ENCODE measurements around the gene USP7.

USP7 gene

GRCh38 chr16:8950580-8951077, 13.1 kb downstream of the USP7 start:
- DNase-seq = peak; percentile 47

- DNase-seq = no peak
Measured at GRCh38 chr16:8949536-8950418, 13.9 kb downstream of the USP7 start.

DNA sequence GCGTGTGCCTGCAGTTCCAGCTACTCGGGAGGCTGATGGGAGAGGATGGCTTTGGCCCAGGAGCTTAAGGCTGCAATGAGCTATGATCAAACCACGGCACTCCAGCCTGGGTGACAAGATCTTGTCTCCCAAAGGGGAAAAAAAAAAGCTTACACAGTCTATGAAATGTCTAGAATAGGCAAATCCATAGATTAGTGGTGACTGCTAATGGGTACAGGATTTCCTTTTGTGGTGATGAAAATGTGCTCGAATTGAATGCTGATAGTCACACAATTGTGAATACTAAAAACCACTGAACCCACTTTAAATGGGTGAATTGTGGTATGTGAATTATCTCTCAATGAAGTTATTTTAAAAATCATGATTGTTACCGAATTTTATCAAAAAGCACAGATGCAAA, 14.9 kb downstream of the USP7 start:
- no peak for DNase-seq

GRCh38 chr16:8948069-8948593, 15.6 kb downstream of the USP7 start:
- no peak for DNase-seq

DNA sequence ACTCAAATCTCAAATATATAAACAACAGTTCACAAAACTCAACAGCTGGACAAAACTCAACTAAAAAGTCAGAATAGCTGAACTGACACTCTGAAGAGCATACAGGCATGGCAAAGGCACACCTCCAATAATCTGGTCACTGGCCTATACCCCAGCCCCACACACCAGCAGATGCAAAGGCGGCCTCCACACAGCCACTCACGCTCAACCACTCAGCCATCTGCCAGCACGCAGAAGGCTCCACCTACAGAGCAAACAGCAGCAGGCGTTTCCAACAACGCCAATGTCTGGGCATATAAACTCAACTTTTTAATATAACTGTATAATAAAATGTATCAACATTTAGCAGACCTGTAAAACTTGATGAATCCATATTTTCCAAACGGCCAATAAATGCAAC, 17.2 kb downstream of the USP7 start:
- no peak for DNase-seq

DNA sequence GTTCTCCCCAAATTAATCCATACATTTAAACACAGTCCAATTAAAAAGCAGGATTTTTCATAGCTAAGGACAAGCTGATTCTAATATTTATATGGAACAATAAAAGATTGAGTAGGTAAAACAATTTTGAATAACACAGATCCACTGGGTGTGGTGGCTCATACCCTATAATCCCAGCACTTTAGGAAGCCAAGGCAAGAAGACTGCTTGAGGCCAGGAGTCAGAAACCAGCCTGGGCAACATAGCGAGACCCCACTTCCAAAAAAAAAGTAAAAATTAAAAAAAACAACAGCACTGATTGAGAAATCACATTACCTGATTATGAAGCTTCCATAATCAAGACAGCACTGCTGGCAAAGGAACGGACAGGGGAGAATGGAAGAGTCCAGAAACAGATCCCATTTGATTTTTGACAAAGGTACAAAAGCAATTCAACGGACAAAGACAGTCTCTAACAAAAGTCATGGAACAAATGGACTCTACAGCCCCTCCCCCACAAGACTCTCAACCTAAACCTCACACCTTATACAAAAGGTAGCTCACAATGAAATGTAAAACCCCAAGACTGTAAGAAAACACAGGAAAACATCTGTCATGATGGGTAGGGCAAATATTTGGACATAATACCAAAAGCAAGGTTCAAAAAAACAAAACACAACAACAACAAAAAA, 17.9 kb downstream of the USP7 start:
- no peak for DNase-seq

- no peak for DNase-seq
Measured at GRCh38 chr16:8943966-8944759, 19.5 kb downstream of the USP7 start.

DNA sequence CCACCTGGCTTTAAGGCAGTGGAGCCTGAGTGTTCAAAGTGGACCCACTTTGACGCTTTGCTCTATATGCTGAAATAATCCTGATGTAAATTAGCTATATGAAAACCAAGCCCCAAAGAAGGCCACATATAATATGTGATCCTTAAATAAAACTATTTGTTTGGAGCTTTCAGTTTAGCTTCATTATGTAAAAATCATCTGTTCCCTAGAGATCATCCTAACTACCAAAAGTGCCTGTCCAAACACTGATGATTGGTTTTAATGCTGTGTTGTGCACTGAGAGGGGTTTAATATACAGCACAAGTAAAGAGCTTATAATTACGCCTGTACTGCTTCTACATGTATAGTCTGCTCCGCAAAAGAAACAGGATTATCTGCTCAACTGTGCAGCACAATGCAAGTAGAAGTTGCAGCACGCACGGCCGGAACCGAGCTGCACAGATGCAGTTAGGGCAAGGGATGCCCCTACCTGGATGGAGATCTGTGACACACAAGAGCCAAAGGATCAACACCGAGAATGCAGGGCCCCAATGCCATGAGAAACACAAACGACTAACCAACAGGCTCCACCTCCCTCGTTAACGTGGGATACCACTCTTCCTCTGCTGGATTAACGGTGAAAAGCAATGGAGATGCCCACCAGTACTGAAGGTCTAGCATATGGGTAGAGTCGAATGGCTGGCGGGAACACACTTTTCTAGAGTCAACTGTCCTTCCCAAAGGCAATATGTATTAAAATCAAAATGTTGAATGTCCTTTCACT, 20.5 kb downstream of the USP7 start:
- DNase-seq = no peak

GRCh38 chr16:8941718-8942344, 21.9 kb downstream of the USP7 start:
- DNase-seq = no peak

GRCh38 chr16:8937803-8938202, 25.9 kb downstream of the USP7 start:
- DNase-seq = no peak

DNA sequence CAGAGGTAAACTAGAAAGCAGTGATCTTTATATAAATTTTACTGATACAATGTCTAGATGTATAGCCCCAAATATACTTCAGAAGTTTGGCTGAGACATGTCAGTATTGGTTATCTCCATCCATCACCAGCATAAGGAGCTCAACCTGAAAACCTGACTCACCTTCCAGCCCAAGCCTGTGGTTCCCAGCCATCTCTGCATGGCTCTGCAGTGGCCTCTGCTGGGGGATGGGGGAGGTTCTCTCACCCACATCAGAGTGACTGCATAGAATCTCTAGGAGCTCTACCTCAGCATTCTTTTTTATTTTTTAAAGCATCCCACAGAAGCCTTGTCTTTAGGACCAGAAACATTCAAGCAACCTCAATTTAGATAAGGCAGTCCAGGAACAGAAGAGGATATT, 27.3 kb downstream of the USP7 start:
- peak; percentile 42 for DNase-seq

- no peak for DNase-seq
Measured at GRCh38 chr16:8935989-8936388, 27.7 kb downstream of the USP7 start.

DNA sequence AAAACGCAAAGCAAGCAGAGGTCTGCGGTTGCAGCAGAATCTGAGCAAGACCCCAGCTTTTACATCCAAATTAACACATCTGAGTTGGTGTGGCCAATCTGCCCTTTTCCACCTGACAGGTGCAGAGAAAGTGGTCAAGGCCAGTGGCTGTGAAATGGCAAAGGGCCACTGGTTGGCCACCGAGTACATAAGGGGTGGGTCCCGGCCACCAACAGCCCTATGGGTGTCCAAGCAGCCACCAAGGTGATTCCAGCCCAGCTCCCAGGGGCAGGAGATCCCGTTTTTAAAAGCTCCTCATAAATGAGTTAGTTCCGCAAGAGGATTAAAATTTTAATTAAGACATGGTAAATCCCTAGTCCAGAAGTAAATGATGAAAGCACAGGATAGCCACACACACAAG, 29.1 kb downstream of the USP7 start:
- no peak for DNase-seq

- peak; percentile 48 for DNase-seq
Measured at GRCh38 chr16:8931859-8932258, 31.8 kb downstream of the USP7 start.

GRCh38 chr16:8929086-8929748, 34.5 kb downstream of the USP7 start:
- no peak for DNase-seq

- DNase-seq = no peak
Measured at GRCh38 chr16:8928467-8928957, 35.2 kb downstream of the USP7 start.

DNA sequence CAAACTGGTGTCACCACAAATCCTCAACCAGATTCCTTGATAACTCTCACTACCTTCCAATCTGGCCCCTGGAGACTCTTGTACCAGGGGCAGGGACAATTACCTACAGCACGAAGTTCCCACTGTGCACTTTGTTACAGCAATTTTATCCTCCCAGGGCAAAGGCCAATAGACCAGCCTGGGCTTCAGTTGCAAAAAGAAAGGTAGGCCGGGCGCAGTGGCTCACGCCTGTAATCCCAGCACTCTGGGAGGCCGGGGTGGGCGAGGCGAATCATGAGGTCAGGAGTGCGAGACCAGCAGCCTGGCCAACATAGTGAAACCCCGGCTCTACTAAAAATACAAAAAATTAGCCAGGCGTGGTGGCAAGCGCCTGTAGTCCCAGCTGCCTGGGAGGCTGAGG, 36.9 kb downstream of the USP7 start:
- DNase-seq = no peak

GRCh38 chr16:8925455-8925854, 38.3 kb downstream of the USP7 start:
- DNase-seq = no peak

- no peak for DNase-seq
Measured at GRCh38 chr16:8924214-8924613, 39.5 kb downstream of the USP7 start.

GRCh38 chr16:8923199-8923598, 40.5 kb downstream of the USP7 start:
- DNase-seq = no peak

DNA sequence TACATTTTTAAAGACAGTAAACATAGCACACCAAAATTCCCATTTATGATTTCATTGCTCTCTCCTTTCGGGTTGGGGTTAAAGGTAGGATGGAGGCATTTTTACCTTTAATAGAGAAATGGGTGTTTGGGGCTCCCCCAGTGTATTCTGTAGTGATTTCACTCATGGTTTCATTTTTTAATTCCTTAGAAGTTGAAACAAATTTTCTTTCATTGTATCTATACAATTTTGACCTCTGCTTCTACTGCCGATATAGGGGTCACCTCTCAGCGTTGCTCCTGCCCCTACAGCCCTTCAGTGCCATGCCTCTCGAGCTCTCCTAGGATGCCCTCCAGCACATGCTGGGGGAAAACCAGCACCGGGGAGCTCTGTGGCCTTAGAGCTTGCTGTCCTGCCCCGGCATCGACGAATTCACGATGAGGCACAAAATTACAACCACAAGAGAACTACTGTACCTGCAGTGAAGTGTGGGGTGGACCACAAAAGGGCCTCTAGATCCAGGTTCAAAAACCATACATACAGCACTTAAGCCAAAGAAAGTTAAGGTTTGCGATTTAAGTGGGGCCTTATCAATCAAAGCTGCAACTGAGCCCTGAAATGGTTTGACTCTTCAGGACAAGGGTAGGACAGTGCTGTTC, 42.2 kb downstream of the USP7 start:
- DNase-seq = no peak
